K562 (cell line): ENCODE measurements around the gene LRMDA. TPM values are rescaled to one million over a fixed set of nuclear protein-coding genes. Genes with fewer than 3 reads are reported as not detected.

Experiments used
- ARHGAP35 ChIP-seq: fragments of 450-650 bp; IDR thresholded peaks from 2 replicates; pipeline ENCODE4 v1.6.1; 2018; ENCODE audit not compliant: partially characterized antibody
- CREM ChIP-seq: IDR thresholded peaks from 2 replicates; pipeline ENCODE4 v1.6.1; 2014; ENCODE audit warnings: antibody characterized with exemption, low read depth
- DEAF1 ChIP-seq: fragments of 450-650 bp; formaldehyde crosslinking; IDR thresholded peaks from 2 replicates; pipeline ENCODE4 v1.4.0; 2020; ENCODE audit warnings: mild to moderate bottlenecking, moderate library complexity
- FOSL1 ChIP-seq: fragments of 200-800 bp; sonication (Bioruptor generic); conservative IDR thresholded peaks from 2 replicates; pipeline ENCODE4 v1.6.1; 2016; ENCODE audit warnings: missing genetic modification characterization, missing compliant biosample characterization
- PHF8 ChIP-seq: fragments of 200-600 bp; sonication (generic); IDR thresholded peaks from 2 replicates; pipeline ENCODE4 v1.6.1; 2012; ENCODE audit warnings: mixed run types, mild to moderate bottlenecking, inconsistent platforms, low read length, moderate library complexity, borderline replicate concordance
- TRIM28 ChIP-seq: fragments of 450-650 bp; IDR thresholded peaks from 2 replicates; pipeline ENCODE4 v1.6.1; 2017
- polyA plus RNA-seq, 8 experiments: library from polyadenylated mRNA; depleted of rRNA in 4 of 8; stranded (reverse) in 5 of 8; unstranded in 3 of 8; fragments of >200 nt; fragmentation: Nextera tagmentation in 2 of 8; fragmentation: Illumina TruSeq in 1 of 8; extraction: Ambion mirVana in 2 of 8; extraction: Trizol in 1 of 8; gene quantifications; 2 replicates each; pipeline versions ENCODE4 v1.2.1 to v1.2.3, GENCODE V29; 2011 to 2014; ENCODE audit warnings: inconsistent platforms in 1 of 8, missing spikeins in 1 of 8
- total RNA-seq, 7 experiments: library from RNA; depleted of rRNA in 6 of 7; stranded (reverse); fragments of >200 nt in 6 of 7; fragmentation: Illumina TruSeq in 2 of 7; extraction: Trizol in 2 of 7; gene quantifications; 2 replicates each; pipeline versions ENCODE4 v1.2.1 to v1.2.3, GENCODE V29; 2011 to 2021; ENCODE audit warnings: low replicate concordance in 1 of 7
- TF ChIP-seq, protein P1 (sequence below): IDR thresholded peaks from 3 replicates; pipeline ENCODE4 v1.6.1; 2011; ENCODE audit warnings: borderline replicate concordance, mild to moderate bottlenecking, moderate library complexity; ENCODE audit not compliant: insufficient read length; ENCODE audit errors: extremely low read depth
- TF ChIP-seq, protein P2 (sequence below): fragments of 250-450 bp; sonication (Bioruptor Pico); IDR thresholded peaks from 2 replicates; pipeline ENCODE4 v1.8.0; 2022; ENCODE audit warnings: inconsistent platforms, mild to moderate bottlenecking, moderate library complexity, borderline replicate concordance

LRMDA gene
- total and polyA plus RNA-seq, 9 of the 15 experiments (the other 6 are each of a cell fraction or from before 2014, with no cell fraction given) = 0.25 TPM; not detected in 8

DNA sequence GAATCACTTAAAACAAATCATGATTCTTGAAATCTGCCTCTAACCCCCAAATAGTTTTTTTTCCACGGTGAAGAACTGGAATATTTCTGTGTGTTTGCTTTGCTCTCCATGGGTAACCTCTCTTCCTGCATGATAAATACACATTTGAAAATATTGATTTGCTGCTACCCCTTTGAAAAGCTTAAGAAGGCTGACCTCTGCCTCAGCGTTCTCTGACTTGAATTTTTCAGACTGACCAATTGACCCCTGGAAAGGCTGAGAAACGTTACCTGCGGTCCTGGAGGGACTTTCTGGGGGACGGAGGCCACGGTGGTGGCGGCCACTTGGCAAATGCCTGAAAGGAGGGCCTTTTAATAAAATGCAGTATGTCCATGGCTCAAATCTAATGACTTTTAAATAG is 520.2 kb downstream of the LRMDA start (continued):
- no peak for TF ChIP-seq CREM
- TF ChIP-seq, protein P1, sequence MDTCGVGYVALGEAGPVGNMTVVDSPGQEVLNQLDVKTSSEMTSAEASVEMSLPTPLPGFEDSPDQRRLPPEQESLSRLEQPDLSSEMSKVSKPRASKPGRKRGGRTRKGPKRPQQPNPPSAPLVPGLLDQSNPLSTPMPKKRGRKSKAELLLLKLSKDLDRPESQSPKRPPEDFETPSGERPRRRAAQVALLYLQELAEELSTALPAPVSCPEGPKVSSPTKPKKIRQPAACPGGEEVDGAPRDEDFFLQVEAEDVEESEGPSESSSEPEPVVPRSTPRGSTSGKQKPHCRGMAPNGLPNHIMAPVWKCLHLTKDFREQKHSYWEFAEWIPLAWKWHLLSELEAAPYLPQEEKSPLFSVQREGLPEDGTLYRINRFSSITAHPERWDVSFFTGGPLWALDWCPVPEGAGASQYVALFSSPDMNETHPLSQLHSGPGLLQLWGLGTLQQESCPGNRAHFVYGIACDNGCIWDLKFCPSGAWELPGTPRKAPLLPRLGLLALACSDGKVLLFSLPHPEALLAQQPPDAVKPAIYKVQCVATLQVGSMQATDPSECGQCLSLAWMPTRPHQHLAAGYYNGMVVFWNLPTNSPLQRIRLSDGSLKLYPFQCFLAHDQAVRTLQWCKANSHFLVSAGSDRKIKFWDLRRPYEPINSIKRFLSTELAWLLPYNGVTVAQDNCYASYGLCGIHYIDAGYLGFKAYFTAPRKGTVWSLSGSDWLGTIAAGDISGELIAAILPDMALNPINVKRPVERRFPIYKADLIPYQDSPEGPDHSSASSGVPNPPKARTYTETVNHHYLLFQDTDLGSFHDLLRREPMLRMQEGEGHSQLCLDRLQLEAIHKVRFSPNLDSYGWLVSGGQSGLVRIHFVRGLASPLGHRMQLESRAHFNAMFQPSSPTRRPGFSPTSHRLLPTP = no peak
- no peak for TF ChIP-seq FOSL1 (tag)
- no peak for TF ChIP-seq DEAF1 (CRISPR knock-in tag)
- TF ChIP-seq, protein P2, sequence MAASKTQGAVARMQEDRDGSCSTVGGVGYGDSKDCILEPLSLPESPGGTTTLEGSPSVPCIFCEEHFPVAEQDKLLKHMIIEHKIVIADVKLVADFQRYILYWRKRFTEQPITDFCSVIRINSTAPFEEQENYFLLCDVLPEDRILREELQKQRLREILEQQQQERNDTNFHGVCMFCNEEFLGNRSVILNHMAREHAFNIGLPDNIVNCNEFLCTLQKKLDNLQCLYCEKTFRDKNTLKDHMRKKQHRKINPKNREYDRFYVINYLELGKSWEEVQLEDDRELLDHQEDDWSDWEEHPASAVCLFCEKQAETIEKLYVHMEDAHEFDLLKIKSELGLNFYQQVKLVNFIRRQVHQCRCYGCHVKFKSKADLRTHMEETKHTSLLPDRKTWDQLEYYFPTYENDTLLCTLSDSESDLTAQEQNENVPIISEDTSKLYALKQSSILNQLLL = no peak
- TF ChIP-seq TRIM28 = no peak
- TF ChIP-seq ARHGAP35 = no peak
- TF ChIP-seq PHF8 = no peak
